Fibroblast of lung (primary cell): Measurements from ENCODE around the gene RDH16. TPM values are rescaled to one million over a fixed set of nuclear protein-coding genes. Genes with fewer than 3 reads are reported as not detected.

ENCODE experiments used
- DNase-seq, 2 donors: peaks; one replicate each; pipeline versions ENCODE4 v3.0.0 to v3.0.0-alpha.2; 2010; ENCODE audit warnings: low read depth in 2 of 2
- H2AFZ ChIP-seq: 2 replicates; pipeline ENCODE4 v1.5.1; 2012; ENCODE audit warnings: low read length, control low read depth, inconsistent platforms
- H3K27ac ChIP-seq: 2 replicates; pipeline ENCODE4 v1.5.1; 2011; ENCODE audit warnings: low read length, control low read depth; ENCODE audit not compliant: insufficient read depth
- H3K27me3 ChIP-seq: 2 replicates; pipeline ENCODE4 v1.5.1; 2011; ENCODE audit warnings: mild to moderate bottlenecking, low read length; ENCODE audit not compliant: control insufficient read depth, insufficient read depth
- H3K36me3 ChIP-seq: 2 replicates; pipeline ENCODE4 v1.5.1; 2011; ENCODE audit warnings: low read length; ENCODE audit not compliant: control insufficient read depth, insufficient read depth
- H3K4me1 ChIP-seq: 2 replicates; pipeline ENCODE4 v1.5.1; 2011; ENCODE audit warnings: low read length; ENCODE audit not compliant: control insufficient read depth, insufficient read depth; ENCODE audit errors: extremely low read depth
- H3K4me2 ChIP-seq: 2 replicates; pipeline ENCODE4 v1.5.1; 2011; ENCODE audit warnings: low read length, control low read depth; ENCODE audit not compliant: insufficient read depth; ENCODE audit errors: extremely low read depth
- H3K4me3 ChIP-seq, 4 experiments: fragments of 200-600 bp in 1 of 4; sonication (generic) in 1 of 4; replicated peaks in 1 of 4; 2 replicates each; pipeline ENCODE4 v1.5.1; 2011 to 2016; ENCODE audit warnings: low read length in 4 of 4, low read depth in 3 of 4, mild to moderate bottlenecking in 3 of 4, control low read depth in 2 of 4, inconsistent platforms in 1 of 4, mixed read lengths in 1 of 4; ENCODE audit not compliant: insufficient read depth in 1 of 4; ENCODE audit errors: control extremely low read depth in 1 of 4
- H3K79me2 ChIP-seq: 2 replicates; pipeline ENCODE4 v1.5.1; 2012; ENCODE audit warnings: mild to moderate bottlenecking, low read length, inconsistent platforms; ENCODE audit not compliant: control insufficient read depth, insufficient read depth
- H3K9ac ChIP-seq: 2 replicates; pipeline ENCODE4 v1.5.1; 2011; ENCODE audit warnings: mild to moderate bottlenecking, low read length, control low read depth; ENCODE audit not compliant: insufficient read depth
- H3K9me3 ChIP-seq: 2 replicates; pipeline ENCODE4 v1.5.1; 2012; ENCODE audit warnings: low read depth, low read length; ENCODE audit not compliant: control insufficient read depth, insufficient read depth
- H4K20me1 ChIP-seq: 2 replicates; pipeline ENCODE4 v1.5.1; 2011; ENCODE audit warnings: low read length; ENCODE audit not compliant: control insufficient read depth, insufficient read depth; ENCODE audit errors: extremely low read depth
- EZH2 ChIP-seq: IDR thresholded peaks from 2 replicates; pipeline ENCODE4 v1.5.1; 2012; ENCODE audit warnings: low read length, control low read depth, mild to moderate bottlenecking; ENCODE audit errors: missing control alignments
- polyA plus RNA-seq, 2 donors: library from polyadenylated mRNA; depleted of rRNA in 1 of 2; stranded (reverse) in 1 of 2; unstranded in 1 of 2; fragments of >200 nt; gene quantifications; 2 replicates each; pipeline ENCODE4 v1.2.1, GENCODE V29; 2011 to 2012; ENCODE audit warnings: missing spikeins in 1 of 2
- total RNA-seq: library from RNA; depleted of rRNA; stranded (reverse); fragments of >200 nt; gene quantifications from 2 replicates; pipeline ENCODE4 v1.2.1, GENCODE V29; 2014
- TF ChIP-seq, protein P1 (sequence below), 2 donors: IDR thresholded peaks in 1 of 2; conservative IDR thresholded peaks in 1 of 2; 1 replicate in 1 of 2; 2 replicates in 1 of 2; pipeline ENCODE4 v1.5.1; 2011 to 2012; ENCODE audit warnings: low read length in 2 of 2, control low read depth in 1 of 2, inconsistent platforms in 1 of 2, low read depth in 1 of 2, mild to moderate bottlenecking in 1 of 2

RDH16 gene
- total and polyA plus RNA-seq, 2 donors (not counting 1 experiment from before 2014, with no cell fraction given), result 0.17 TPM; not detected in 1

DNA sequence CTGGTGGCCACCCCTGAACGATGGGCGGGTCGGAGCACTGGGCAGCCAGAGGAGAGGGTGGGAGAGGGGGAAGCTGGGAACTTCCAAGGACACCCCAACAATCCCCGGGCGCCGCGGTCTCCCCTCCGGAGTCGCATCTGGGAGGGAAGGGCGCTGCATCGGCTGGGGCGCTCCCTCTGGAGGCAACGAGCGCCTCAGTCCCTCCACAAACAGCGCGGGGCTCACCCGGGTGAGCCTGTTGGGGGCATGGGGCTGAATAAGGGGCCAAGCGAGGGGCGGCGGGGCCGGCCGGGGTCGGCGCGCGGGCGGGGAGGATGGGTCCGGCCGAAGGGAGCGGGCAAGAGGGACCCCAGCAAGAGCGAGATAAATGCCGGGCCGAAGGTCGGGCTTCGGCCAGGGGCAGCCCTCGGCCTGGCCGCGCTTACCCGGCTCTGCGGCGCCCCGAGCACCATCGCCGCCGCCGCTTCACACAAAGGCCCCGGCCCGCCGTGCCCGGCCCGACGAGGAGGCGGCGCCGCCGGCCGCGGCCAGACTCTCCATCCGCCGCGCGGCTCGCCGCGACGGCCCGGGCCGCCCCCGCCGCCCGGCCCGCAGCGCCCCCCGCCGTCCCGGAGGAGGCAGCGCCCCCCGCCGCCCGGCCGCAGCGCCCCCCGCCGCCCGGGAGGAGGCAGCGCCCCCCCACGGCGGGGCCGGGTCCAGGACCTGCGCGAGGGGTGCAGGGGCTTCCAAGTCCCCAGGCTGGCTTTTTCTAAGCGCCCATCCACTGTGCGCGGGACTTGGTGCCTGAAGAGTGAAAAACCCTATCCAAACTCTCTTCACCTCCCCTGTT lies 48.8 kb upstream of the RDH16 start, which contains the start of gene ZBTB39:
Gene ZBTB39, minus strand, starts transcription at position 567 of the 829 bp plus-strand sequence. CDS start 1,629 bp downstream, outside the sequence.
- Histone ChIP-seq H2AFZ (peak within 1 kb of the TSS; percentile 39), H3K9me3 (no peaks in the 10 kb centered on the region), H3K4me1 (peaks cover 11% of the 10 kb centered on the region), H3K9ac (peak within 1 kb of the TSS; percentile 75), H3K4me2 (peak within 1 kb of the TSS; percentile 77), H3K79me2 (peaks cover 22% of the 10 kb centered on the region), H3K36me3 (peaks cover 16% of the 10 kb centered on the region), H3K27ac (peak within 1 kb of the TSS; percentile 52), H3K27me3 (no peaks in the 10 kb centered on the region), H3K4me3 (peak within 1 kb of the TSS; percentile 67 to 92 (median 84)), H4K20me1 (no peaks in the 10 kb centered on the region)
- TF ChIP-seq, protein P1, sequence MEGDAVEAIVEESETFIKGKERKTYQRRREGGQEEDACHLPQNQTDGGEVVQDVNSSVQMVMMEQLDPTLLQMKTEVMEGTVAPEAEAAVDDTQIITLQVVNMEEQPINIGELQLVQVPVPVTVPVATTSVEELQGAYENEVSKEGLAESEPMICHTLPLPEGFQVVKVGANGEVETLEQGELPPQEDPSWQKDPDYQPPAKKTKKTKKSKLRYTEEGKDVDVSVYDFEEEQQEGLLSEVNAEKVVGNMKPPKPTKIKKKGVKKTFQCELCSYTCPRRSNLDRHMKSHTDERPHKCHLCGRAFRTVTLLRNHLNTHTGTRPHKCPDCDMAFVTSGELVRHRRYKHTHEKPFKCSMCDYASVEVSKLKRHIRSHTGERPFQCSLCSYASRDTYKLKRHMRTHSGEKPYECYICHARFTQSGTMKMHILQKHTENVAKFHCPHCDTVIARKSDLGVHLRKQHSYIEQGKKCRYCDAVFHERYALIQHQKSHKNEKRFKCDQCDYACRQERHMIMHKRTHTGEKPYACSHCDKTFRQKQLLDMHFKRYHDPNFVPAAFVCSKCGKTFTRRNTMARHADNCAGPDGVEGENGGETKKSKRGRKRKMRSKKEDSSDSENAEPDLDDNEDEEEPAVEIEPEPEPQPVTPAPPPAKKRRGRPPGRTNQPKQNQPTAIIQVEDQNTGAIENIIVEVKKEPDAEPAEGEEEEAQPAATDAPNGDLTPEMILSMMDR (conservative IDR thresholded peaks at IDR 0.05 in 1 of 2, IDR thresholded peaks at IDR 0.05 in 1 of 2; ENCODE audit: low read depth in 1 of 2, low read length in 2 of 2), result peak; percentile 5 to 43
- no peak for TF ChIP-seq EZH2
- peak; percentile 45 to 51 for DNase-seq

DNA sequence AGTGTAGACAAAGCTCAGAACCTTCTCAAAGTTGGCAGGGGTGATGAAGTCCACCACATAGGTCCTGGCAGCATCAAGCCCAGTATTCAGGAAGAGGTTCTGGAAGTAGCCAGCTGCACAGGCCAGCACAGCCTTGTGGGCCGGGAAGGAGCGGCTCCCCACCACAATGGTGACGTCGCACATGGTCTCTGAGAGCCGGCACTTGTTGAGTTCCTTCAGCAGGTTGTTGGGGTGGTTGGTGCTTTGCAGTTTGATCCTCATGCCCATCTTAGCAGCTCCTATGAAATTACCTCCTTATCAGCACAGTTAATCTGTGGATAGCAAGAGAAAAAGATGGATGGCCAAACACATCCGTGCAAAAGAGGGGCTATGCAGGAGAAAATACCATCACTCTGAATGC lies 47.2 kb upstream of the RDH16 start:
- Histone ChIP-seq H3K4me2 (peak overlapping the region; percentile 77), H3K9ac (no peak overlapping the region), H3K27ac (no peak overlapping the region), H3K36me3 (peaks cover 16% of the 10 kb centered on the region), H3K4me3 (no peak overlapping the region), H4K20me1 (no peaks in the 10 kb centered on the region), H3K79me2 (peaks cover 22% of the 10 kb centered on the region), H3K27me3 (no peaks in the 10 kb centered on the region), H3K4me1 (peaks cover 11% of the 10 kb centered on the region), H3K9me3 (no peaks in the 10 kb centered on the region), H2AFZ (no peak overlapping the region)
- TF ChIP-seq, protein P1 (conservative IDR thresholded peaks at IDR 0.05 in 1 of 2, IDR thresholded peaks at IDR 0.05 in 1 of 2; ENCODE audit: low read depth in 1 of 2, low read length in 2 of 2), result no peak
- no peak for TF ChIP-seq EZH2
- no peak for DNase-seq

DNA sequence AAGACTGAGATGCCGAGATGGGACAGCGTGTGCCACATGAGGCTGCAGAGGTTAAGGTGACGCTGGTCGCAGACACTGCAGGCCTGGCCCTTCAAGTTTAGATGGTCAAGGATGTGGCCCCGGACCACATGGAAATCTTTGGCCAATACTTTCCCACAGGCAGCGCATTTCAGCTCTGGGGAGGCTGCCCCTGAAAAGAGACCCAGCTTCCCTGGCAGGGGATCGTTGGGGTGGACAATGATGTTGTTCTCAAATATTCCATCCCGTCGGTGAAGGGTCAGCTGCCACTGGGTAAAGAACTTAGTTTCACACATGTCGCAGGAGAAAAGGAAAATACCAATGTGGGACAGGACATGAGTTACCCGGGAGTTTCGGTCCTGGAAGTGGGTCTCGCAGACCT lies 46.0 kb upstream of the RDH16 start:
- Histone ChIP-seq H3K4me3 (no peak overlapping the region), H3K9me3 (no peaks in the 10 kb centered on the region), H3K27ac (no peak overlapping the region), H3K79me2 (peaks cover 22% of the 10 kb centered on the region), H2AFZ (no peak overlapping the region), H3K4me2 (no peak overlapping the region), H4K20me1 (no peaks in the 10 kb centered on the region), H3K27me3 (no peaks in the 10 kb centered on the region), H3K4me1 (peaks cover 6% of the 10 kb centered on the region), H3K36me3 (peaks cover 16% of the 10 kb centered on the region), H3K9ac (no peak overlapping the region)
- TF ChIP-seq EZH2, result no peak
- TF ChIP-seq, protein P1 (conservative IDR thresholded peaks at IDR 0.05 in 1 of 2, IDR thresholded peaks at IDR 0.05 in 1 of 2; ENCODE audit: low read depth in 1 of 2, low read length in 2 of 2), result no peak
- DNase-seq, result no peak
